Umbilical cord (tissue), 2 donors: ENCODE data around the gene TAF4B. TPM values are rescaled to one million over a fixed set of nuclear protein-coding genes. Genes with fewer than 3 reads are reported as not detected.
"Not testable (repeated sequence)": the region's sequence is repeated elsewhere in the genome, so short reads cannot be mapped to it uniquely, and the experiment has no call there.

Source experiments
- DNase-seq: peaks from one replicate; pipeline ENCODE4 v3.0.0-alpha.2; 2015; ENCODE audit warnings: low spot score
- total RNA-seq: library from RNA; depleted of rRNA; stranded (reverse); fragments of >200 nt; gene quantifications from one replicate; pipeline ENCODE4 v1.2.3, GENCODE V29; 2014; ENCODE audit warnings: low replicate concordance; ENCODE audit not compliant: insufficient read depth

Gene TAF4B
- total RNA-seq, 1 donor from 2014 or later = 4.3 TPM

DNA sequence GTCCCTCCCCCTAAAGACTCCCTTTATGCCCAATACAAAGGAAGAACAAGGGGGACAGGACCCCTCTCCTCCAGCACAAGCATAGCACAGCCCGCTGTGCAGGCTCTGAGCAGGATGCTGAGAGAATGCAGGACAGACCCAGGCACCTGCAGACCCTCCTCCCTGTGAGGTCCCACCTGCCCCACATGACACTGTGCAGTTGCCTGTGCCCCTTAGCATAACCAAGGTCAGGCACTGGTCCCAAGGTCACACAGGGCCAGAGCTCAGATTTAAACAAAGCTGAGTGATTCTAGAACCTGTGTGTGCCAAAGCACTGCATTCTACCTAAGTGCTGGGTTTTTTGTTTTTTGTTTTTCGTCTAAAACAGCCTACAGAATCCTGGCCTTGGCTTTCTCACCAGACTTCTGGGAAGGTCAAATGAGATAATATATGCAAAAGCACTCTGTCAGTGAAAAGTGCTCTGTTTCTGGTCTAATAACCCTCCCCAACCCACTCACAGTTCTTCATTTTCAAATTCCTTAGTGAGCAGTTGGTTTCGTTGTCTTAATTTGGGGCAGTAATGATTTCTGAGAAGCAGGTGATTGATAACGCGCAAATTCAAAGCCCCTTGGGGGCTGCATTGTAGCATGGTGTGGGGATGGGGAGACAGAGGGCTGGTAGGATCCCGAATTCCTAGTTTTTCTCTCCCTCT lies 196.4 kb downstream of the TAF4B start:
- DNase-seq = no peak

DNA sequence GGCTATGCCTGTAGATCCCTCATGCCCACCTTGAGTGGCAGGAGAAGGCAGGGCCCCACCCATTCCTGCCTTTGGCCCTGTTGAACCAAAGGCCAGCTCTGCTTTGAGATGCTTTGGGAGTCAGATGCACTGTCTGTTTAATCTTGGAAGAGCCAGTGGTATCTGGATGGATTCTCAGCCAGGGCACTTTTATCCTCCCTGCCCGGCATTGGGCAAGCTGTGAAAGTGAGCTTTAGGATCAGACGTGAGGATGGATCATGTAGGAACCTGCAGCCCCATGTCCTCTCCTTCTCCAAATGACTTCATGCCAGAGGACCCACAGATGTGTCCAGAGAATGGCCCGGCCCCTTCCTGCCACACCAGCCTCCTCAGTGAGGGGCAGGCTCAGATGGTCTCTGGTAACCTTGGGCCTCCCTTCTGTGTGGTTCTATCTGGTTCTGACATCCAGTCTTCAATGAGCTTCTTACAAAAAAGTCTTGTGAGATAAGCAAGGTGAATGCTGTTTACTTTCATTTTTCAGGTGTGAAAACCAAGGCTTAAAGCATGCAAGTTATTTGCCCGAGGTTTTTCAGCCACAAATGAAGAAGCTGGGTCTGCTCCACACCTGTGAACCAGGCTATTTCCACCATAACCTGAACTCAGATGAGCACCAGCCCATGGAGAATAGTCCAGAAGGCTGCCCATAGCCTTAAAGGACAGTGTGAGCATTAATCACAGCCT lies 198.3 kb downstream of the TAF4B start:
- no peak for DNase-seq

DNA sequence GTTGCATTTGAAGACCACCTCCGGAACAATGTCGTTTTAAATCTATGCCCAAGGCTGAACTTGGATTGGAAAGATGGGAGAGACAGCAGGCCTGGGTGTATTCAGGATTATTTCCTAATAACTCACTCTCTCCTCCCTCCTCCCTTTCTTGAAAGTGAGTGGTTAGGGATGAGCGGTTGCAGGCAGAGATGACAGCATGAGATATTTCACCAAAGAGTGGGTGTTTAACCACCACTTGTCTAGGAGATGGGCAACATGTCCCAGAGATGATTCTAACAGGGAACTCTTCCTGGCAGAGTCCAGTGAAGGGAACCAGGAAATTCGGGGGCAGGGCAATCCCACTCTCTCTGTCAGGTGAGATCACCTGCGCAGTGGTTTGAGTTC lies 198.9 kb downstream of the TAF4B start:
- DNase-seq = no peak

DNA sequence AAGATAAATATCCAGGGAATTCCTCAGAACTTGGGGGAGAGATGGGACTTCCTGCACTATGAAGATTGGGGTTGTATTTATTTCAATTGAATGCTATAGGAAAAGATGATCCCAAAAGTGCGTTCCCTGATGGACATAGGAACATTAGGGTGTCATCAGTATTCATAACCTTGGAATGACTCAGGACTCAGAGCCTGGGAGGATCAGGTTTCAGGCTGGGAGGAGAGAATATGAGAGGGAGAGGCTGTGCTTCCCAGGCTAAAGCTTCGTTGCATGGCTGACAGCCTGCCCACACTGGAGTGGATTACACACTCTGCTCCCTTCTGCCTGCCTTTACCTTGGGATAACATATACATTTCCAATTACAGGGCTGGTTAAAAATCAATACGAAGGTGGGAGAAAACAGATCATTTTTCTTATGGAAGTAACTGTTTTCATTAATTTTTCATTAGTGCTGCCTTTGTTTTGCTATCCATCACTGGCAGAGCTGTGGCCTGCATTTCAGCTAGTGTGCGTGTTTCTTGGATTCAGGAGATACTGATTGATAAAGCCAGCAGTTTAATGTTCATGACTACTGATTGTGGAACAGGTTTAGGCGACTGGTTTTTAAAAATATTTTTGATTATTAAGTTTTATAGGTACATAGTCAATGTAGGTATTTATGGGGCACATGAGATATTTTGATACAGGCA lies 203.4 kb downstream of the TAF4B start:
- peak; percentile 88 for DNase-seq

DNA sequence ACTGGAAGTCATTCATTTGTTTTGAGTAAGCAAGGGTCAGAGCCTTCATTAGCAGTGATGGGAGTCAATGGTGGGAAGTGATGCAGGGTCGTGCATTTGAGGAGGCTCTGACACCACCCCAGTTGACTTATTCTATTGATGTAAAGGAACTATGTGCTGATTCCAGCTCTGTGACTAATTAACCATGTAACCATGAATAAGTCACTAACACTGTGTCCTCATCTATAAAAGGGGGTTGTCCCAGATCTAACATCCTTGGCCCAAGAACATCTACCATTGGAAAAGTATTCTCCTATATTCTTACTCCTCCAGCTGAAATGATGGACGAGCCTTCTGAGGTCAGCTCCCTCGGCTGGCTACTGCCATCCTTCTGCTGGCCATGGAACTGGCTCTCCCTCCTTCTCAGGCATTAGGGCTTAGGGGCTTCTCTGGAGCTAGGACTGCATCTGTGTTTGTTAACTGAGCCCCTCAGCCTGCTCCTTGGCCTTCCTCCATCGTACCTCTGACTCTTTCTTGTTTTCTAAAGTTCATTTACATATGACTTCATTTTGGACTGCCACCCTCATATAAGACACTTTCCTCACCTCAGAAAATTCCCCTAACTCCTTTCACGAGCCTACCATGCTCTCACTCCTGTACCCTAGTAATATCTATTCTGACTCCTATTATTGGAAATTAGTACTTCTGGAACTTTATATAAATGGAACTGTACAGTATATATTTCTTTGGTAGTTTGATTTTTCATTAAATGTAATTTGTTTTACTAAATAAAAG lies 206.6 kb downstream of the TAF4B start:
- no peak for DNase-seq

DNA sequence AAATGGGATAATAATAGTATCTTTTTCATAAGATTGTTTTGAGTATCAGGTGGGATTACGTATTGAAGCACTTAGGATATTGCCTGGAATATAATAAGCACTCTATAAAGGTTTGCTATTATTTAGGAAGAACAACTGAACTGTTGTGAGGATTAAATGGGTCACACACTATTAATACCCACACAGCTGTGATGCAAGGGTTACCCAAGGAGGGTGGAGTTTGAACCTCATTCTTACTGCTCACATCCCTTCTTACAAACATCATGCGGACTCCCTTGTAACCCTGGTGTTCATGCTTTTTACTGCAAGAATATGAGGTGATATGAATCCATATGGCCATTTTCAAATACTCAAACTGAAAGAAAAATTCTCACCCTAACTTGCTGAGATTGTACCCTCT lies 208.6 kb downstream of the TAF4B start:
- no peak for DNase-seq

DNA sequence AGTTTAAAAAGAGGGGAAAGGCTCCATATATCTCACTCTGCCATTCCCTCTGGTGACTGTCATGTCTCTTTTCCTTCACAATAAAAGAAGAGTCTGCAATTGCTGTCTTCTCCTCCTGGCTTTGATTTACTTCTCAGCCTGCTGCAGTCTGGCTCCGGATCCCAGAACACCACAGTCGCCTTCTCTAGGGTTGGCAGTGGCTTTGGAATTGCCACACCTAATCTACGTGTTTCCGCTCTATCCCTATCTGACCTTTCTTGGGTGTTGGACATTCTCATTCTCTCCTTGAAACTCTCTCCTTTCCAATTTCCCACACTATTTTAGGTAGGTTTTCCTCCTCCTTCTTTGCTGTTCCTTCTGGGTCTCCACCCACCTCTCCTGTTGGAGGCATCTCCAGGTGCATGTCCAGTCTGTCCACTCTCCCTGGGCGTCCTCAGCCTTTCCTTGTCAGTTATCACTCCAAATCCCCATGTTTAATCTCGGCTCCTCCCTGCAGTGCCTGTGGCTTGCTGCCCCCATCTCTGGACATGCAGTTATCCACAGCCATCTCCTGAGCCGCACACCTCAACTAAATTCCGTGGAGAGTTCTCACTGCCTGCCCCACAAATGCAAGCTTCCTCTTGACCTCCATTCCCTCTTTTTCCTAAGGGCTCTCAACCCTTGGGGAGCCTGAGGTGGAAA lies 209.3 kb downstream of the TAF4B start:
- no peak for DNase-seq

DNA sequence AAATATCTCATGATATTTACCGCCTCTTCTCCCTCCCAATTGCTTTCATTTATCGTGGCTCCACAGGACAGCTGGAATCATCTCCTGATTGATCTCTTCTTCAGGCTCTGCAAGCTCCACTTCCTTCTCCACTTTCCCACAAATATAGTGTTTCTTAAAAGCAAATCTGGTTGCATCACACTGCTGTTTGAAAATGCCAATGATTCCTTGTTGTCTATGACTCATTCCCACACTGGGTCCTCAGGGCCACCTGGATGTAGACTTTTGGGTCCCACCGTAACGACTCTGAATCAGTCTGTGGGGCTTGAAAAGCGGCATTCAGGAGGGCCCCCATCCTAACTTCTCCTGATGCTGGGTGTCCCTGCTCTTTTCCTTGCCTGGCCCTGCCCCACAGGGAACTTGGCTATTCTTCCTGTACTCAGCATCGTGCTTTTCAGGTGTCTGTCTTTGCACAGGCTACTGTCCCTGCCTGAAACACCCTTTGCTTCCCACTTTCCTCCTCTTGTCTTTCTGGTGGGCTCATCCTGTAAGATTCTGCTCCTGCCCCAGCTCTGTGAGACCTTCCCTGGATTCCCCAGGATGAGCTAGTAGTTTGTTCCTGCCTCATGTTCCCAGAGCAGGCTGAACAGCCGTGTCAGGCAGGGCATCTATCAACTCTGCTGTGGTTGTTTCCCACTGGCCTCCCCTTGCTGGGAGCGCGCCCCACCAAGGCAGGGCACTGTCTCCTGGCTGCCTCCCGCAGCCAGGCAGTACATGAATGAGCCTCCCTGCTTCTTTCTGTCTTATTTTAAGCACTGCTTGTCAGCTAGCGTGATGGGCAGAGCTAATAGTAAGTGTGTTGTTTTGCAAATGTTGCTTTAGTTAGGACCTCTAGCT lies 210.2 kb downstream of the TAF4B start:
- DNase-seq = no peak

DNA sequence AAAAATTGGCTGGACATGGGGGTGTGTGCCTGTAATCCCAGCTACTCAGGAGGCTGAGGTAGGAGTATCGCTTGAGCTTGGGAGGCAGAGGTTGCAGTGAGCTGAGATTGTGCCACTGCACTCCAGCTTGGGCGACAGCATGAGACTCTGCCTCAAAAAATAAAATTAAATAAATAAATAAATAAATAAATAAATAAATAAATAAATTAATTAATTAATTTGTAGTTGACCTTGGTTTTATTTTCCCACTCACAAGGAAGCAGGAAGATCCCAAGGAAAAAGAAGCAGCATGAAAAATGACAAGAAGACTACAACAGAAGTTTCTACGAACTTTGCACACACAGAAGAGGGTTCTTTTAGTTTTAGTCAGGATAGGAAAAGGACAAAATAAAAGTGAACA lies 211.4 kb downstream of the TAF4B start:
- DNase-seq = not testable (repeated sequence)

DNA sequence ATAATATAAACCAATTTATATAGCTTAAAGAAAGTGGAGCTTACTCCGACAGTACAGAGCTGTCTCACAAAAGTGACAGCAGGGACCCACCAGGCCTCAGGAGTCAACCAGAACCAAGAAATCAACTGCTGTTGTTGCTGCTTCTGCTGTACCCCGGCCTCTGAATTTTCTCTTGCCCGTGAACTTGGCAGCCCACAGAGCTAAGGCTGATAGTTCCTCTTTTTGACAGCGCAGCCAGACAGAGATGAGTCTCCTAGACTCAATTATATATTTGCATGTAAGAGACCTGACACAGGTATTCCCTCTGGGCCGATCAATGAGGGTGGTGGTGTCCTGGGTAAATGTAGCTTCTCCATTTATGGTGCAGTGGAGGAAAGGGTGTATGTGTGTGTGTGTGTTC lies 212.7 kb downstream of the TAF4B start:
- no peak for DNase-seq

DNA sequence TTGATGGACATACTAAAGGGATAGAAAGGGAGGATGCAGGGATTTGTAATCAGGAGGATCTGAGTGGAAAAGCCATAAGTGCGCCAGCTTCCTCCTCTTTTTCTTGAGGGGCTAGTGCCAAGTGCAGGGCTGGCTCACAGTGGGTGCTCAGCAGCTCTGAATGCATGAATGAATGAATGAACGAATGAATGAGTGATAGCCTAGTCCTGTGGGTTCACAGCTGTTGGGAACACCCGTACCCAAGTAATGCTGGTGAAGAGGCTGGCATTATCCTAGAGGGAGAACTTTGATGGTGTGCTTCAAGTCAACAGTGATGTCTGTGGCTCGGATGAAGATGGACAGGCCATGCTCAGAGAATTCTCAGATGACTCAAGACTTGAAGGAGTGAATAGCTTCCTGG lies 213.3 kb downstream of the TAF4B start:
- no peak for DNase-seq

DNA sequence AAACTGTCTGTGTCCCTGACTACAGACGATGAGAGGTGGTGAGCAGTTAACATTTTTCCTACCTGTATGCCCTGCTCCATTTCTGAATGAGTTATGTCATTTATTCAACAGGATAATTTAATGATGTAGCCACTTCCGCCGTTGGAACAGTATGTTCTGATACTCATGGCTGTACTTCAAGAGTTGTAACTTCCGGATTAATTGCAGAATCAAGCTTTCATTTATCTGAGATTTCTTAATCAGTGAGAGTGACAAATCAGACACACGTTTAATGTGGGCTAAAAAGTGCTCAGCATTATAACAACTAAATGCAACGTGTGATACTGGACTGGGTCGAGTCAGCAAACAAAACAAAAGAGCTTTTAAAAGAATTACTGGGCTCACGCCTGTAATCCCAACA lies 214.4 kb downstream of the TAF4B start:
- no peak for DNase-seq

Other genes with a start within 250 kb of the TAF4B start
- gene SS18, start 135.8 kb upstream of the TAF4B start, total RNA-seq = 128 TPM
- gene PSMA8, start 92.6 kb upstream of the TAF4B start, total RNA-seq = 6.3 TPM